Measurements from ENCODE around the gene PGAP6. TPM values are rescaled to one million over a fixed set of nuclear protein-coding genes. Genes with fewer than 3 reads are reported as not detected.
"Not testable (repeated sequence)": the region's sequence is repeated elsewhere in the genome, so short reads cannot be mapped to it uniquely, and the experiment has no call there.

The PGAP6 gene
- total RNA-seq, 1 donor from 2014 or later, result 47.6 TPM

DNA sequence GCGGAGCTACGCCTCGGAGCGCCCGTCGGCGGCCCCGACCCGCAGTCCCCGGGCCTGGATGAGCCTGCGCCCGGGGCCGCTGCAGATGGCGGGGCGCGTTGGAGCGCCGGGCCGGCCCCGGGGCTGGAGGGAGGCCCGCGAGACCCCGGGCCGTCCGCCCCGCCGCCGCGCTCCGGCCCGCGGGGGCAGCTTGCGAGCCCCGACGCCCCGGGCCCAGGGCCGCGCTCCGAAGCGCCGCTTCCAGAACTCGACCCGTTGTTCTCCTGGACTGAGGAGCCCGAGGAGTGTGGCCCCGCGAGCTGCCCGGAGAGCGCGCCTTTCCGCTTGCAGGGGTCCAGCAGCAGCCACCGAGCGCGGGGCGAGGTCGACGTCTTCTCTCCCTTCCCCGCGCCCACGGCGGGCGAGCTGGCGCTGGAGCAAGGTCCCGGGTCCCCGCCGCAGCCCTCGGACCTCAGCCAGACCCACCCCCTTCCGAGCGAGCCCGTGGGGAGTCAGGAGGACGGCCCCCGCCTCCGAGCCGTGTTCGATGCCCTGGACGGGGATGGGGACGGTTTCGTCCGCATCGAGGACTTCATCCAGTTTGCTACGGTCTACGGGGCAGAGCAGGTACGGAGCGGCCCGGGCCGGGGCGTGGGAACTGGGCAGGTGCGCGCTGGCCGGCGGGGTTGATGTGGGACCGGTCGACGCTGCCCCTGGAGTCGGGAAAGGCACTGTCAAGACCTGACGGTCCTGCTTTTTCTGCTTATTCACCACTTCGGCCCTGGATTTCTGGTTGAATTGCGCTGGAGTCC is 44.5 kb upstream of the PGAP6 start:
- H3K4me1 ChIP-seq, result peaks cover 0 to 20% of the 10 kb centered on the region in 2 donors
- no peaks in the 10 kb centered on the region for H3K9me3 ChIP-seq
- intact Hi-C loops (cut with DNase I), result no loop called here
- TF ChIP-seq, protein P1, sequence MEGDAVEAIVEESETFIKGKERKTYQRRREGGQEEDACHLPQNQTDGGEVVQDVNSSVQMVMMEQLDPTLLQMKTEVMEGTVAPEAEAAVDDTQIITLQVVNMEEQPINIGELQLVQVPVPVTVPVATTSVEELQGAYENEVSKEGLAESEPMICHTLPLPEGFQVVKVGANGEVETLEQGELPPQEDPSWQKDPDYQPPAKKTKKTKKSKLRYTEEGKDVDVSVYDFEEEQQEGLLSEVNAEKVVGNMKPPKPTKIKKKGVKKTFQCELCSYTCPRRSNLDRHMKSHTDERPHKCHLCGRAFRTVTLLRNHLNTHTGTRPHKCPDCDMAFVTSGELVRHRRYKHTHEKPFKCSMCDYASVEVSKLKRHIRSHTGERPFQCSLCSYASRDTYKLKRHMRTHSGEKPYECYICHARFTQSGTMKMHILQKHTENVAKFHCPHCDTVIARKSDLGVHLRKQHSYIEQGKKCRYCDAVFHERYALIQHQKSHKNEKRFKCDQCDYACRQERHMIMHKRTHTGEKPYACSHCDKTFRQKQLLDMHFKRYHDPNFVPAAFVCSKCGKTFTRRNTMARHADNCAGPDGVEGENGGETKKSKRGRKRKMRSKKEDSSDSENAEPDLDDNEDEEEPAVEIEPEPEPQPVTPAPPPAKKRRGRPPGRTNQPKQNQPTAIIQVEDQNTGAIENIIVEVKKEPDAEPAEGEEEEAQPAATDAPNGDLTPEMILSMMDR (IDR thresholded peaks at IDR 0.05), result no peak
- no peak for DNase-seq (ENCODE audit: low spot score in 2 of 2)
- no peaks in the 10 kb centered on the region for H3K27me3 ChIP-seq
- H3K4me3 ChIP-seq, result peak overlapping the region; percentile 76 to 81
- peak overlapping the region in 1 of 2 donors; percentile 95 for H3K27ac ChIP-seq
- H3K36me3 ChIP-seq, result no peaks in the 10 kb centered on the region

DNA sequence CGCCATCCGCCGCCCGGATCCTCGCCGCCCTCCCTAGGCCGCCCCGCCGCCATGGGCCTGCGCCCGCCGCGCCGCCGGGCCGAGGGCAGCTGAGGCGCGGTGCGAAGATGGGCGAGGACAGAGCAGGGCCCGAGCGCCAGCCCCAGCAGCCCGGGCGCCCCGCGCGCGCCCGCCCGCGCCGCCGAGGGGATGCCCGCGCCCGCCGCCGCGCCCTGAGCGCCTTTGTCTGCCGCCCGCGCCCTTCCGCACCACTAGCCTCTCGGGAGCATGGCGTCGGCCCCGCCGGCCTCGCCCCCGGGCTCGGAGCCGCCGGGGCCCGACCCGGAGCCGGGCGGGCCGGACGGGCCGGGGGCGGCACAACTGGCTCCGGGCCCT is 43.9 kb upstream of the PGAP6 start:
- H3K27me3 ChIP-seq, result no peaks in the 10 kb centered on the region
- H3K9me3 ChIP-seq, result no peaks in the 10 kb centered on the region
- H3K4me1 ChIP-seq, result peaks cover 0 to 20% of the 10 kb centered on the region in 2 donors
- TF ChIP-seq, protein P1 (IDR thresholded peaks at IDR 0.05), result no peak
- H3K36me3 ChIP-seq, result no peaks in the 10 kb centered on the region
- H3K27ac ChIP-seq, result peak overlapping the region; percentile 95 to 97
- H3K4me3 ChIP-seq, result peak overlapping the region; percentile 76 to 81
- DNase-seq (ENCODE audit: low spot score in 2 of 2), result peak in 1 of 2 donors; percentile 69
- intact Hi-C loops (cut with DNase I), result loop anchor here (1.0 kb wide), 2 partner anchors 24 to 73 kb away; partner anchors contain the start of genes AXIN1 and DECR2

DNA sequence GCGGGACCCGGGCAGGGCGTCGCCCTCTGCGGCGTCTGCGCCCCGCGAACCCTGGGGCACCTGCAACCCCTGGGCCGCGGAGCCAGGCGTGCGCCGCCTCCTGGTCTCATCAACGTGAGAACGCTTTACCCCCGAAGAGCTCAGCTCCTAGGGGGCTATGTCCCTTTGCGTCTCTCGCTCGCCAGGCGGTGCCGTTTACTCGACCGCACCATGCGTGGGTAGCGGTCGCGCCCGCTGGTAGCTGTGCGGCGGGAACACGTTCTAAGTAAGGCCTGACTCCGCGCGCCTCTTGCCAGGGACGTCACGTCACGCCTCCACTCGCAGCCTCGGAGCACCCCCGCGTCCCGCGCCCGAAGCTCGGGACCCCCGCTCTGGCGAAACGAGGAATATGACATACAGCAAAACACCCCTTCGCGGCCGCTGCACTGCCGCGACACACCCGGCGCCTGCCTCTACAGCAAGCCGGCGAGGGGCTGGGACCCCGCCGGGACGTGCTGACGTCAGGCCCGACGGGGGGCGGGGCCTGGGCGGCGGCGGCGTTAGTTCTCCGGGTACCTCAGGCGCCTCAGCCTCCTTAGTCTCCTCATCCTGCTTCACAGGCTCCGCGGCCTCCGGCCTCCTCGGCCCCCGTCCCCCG is 43.4 kb upstream of the PGAP6 start, which contains the start of gene RAB11FIP3:
RAB11FIP3 (plus strand) TSS at position 568 of the 637 bp plus-strand sequence. CDS start 358 bp downstream, outside the sequence.
- Histone ChIP-seq H3K27me3 (no peaks in the 10 kb centered on the region), H3K4me1 (peaks cover 0 to 20% of the 10 kb centered on the region in 2 donors), H3K4me3 (peak within 1 kb of the TSS; percentile 76 to 81), H3K27ac (peak within 1 kb of the TSS; percentile 95 to 97), H3K36me3 (no peaks in the 10 kb centered on the region), H3K9me3 (no peaks in the 10 kb centered on the region)
- TF ChIP-seq, protein P1 (IDR thresholded peaks at IDR 0.05), result peak in 2 of 3 experiments; percentile 5 to 32
- DNase-seq (ENCODE audit: low spot score in 2 of 2), result peak; percentile 43 to 88
- intact Hi-C loops (cut with DNase I), result loop anchor here (1.0 kb wide), 2 partner anchors 24 to 73 kb away; partner anchors contain the start of genes AXIN1 and DECR2

DNA sequence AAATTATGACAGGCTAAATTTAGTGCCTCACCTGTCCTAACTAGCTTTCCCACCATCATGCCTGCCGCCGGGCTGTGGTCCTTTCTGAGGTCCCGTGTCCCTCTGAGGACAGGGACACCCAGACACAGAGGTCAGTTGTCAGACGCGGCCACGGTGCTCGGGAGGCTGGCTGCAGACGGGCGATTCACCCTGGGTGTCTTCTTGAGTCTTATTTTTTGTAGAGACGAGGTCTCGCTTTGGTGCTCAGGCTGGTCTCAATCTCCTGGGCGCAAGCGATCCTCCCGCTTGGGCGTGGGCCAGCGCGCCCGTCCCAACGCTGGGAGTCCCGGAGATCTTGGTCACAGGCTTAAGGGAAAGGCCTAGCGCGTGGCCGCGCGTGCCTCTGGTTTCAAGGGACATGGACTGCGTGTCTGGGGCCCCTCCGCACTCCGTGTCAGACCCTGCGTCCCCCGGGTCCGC is 42.9 kb upstream of the PGAP6 start:
- Histone ChIP-seq H3K9me3 (no peaks in the 10 kb centered on the region), H3K27ac (peak overlapping the region; percentile 95 to 97), H3K4me3 (peak overlapping the region; percentile 76 to 81), H3K27me3 (no peaks in the 10 kb centered on the region), H3K36me3 (no peaks in the 10 kb centered on the region), H3K4me1 (peaks cover 0 to 20% of the 10 kb centered on the region in 2 donors)
- intact Hi-C loops (cut with DNase I), result loop anchor here (1.0 to 5.0 kb wide), 3 partner anchors 23 to 72 kb away; partner anchors contain the start of genes AXIN1, DECR2 and PGAP6
- no peak for DNase-seq (ENCODE audit: low spot score in 2 of 2)
- TF ChIP-seq, protein P1 (IDR thresholded peaks at IDR 0.05), result peak in 1 of 3 experiments; percentile 11

DNA sequence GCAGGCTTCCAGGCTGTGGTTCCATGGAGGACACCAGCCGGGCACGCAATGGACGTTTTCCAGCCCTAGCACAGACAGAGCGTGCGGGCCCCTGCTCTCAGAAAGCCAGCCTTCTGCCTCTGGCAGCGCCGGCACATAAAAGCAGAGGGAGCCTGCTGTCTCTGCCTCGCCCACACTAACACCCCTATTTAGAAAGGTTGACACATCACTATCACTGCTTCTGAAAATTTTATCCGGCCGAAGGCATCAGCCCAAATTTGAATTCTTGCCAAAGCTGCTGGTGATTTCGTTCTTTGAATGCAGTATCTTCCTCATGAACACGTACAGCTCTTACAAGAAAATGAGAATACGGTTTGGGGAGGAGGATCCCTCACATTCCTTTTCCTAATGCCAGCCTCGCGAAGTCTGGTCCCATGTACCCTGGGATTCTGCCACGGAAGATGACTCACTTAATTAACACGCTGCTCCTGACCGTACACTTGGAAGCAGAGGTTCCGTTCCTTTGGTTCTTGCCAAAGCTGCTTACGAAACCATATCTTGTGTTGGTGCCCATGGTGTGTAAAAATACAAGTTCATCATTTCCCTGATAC is 42.4 kb upstream of the PGAP6 start:
- H3K4me3 ChIP-seq, result peak overlapping the region; percentile 76 to 81
- H3K27me3 ChIP-seq, result no peaks in the 10 kb centered on the region
- TF ChIP-seq, protein P1 (IDR thresholded peaks at IDR 0.05), result no peak
- DNase-seq (ENCODE audit: low spot score in 2 of 2), result peak; percentile 59 to 94
- H3K27ac ChIP-seq, result peak overlapping the region; percentile 95 to 97
- H3K36me3 ChIP-seq, result no peaks in the 10 kb centered on the region
- intact Hi-C loops (cut with DNase I), result loop anchor here (5.0 kb wide), 1 partner anchor 42 kb away; the partner anchor contains the start of gene PGAP6
- peaks cover 0 to 20% of the 10 kb centered on the region in 2 donors for H3K4me1 ChIP-seq
- no peaks in the 10 kb centered on the region for H3K9me3 ChIP-seq

DNA sequence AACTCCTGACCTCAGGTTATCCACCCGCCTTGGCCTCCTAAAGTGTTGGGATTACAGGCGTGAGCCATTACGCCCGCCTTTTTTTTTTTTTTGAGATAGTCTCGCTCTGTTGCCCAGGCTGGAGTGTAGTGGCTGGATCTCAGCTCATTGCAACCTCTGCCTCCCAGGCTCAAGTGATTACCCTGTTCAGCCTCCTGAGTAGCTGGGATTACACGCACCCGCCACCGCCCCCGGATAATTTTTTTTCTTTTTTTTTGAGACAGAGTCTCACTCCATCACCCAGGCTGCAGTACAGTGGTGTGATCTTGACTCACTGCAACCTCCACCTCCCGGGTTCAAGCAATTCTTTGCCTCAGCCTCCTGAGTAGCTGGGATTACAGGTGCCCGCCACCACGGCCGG is 40.4 kb upstream of the PGAP6 start:
- H3K9me3 ChIP-seq; H3K4me3 ChIP-seq; H3K27me3 ChIP-seq; H3K27ac ChIP-seq; H3K36me3 ChIP-seq; DNase-seq (ENCODE audit: low spot score in 2 of 2): not testable (repeated sequence)
- peaks cover 0 to 12% of the 10 kb centered on the region in 2 donors for H3K4me1 ChIP-seq
- intact Hi-C loops (cut with DNase I), result loop anchor here (5.0 kb wide), 1 partner anchor 40 kb away; the partner anchor contains the start of gene PGAP6

DNA sequence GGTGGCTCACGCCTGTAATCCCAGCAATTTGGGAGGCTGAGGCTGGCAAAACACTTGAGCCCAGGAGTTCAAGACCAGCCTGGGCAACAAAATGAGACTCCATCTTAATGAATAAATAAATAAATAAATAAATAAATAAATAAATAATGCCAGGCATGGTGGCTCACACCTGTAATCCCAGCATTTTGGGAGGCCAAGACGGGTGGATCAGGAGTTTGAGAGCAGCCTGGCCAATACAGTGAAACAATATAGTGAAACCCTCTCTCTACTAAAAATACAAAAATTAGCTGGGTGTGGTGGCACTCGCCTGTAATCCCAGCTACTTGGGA is 33.4 kb upstream of the PGAP6 start:
- H3K4me3 ChIP-seq; H3K9me3 ChIP-seq; H3K4me1 ChIP-seq; intact Hi-C loops (cut with DNase I); H3K27me3 ChIP-seq; DNase-seq (ENCODE audit: low spot score in 2 of 2); H3K27ac ChIP-seq: not testable (repeated sequence)
- peaks cover 0 to 19% of the 10 kb centered on the region in 2 donors for H3K36me3 ChIP-seq

All from ascending aorta (tissue), 2 donors.